DND-41 (cell line): Measurements from ENCODE around the gene PCAT6.

Source experiments
- CTCF ChIP-seq: IDR thresholded peaks from 2 replicates; pipeline ENCODE4 v1.5.1; 2012; ENCODE audit warnings: borderline replicate concordance, low read length, moderate library complexity, mild to moderate bottlenecking; ENCODE audit not compliant: poor library complexity, severe bottlenecking; ENCODE audit errors: extremely low read depth
- EZH2 ChIP-seq: IDR thresholded peaks from 3 replicates; pipeline ENCODE4 v1.6.1; 2012; ENCODE audit warnings: borderline replicate concordance, low read depth, mild to moderate bottlenecking, moderate library complexity, low read length, inconsistent platforms; ENCODE audit not compliant: severe bottlenecking

- TF ChIP-seq EZH2 (no peak), CTCF (no peak)
These were observed 23.9 kb upstream of the PCAT6 start for GRCh38 chr1:202786804-202787203.
